G401 (cell line): ENCODE measurements around the gene NT5DC3. TPM values are rescaled to one million over a fixed set of nuclear protein-coding genes. Genes with fewer than 3 reads are reported as not detected.

Experiments used
- DNase-seq: peaks from one replicate; pipeline ENCODE4 v3.0.0-alpha.2; 2015; ENCODE audit warnings: low spot score
- in situ Hi-C: cut with HindIII; loops from 2 replicates; pipeline ENCODE4 v1.10.0; 2016; ENCODE audit warnings: low sequenced_read_pairs, mixed read lengths
- total RNA-seq: library from RNA; depleted of rRNA; stranded (reverse); fragments of >200 nt; shearing (Covaris generic); gene quantifications from 2 replicates; pipeline ENCODE4 v1.2.3, GENCODE V29; 2014; rRNA removed

The NT5DC3 gene
- total RNA-seq, 1 experiment from 2014 or later, result 7.6 TPM

DNA sequence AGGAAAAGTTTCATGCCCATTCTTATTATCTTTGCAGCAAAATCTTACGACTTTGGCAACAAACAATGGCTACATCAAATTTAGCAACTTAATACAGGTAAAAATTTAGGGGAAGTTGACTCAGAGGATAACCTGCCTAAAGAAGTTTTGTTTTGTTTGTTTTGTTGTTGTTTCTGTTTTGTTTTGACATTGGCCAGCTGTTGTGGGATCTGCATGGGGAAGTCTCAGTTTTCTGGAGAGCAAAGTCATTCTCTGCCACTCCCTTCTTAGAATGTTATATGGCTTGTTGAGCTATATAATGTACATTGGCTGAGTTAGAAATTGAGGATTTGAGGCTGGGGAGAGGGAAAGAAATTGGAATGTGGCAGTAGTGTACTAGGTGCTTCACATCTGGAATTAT is 109.5 kb downstream of the NT5DC3 start:
- in situ Hi-C loops, result no loop called here
- no peak for DNase-seq

DNA sequence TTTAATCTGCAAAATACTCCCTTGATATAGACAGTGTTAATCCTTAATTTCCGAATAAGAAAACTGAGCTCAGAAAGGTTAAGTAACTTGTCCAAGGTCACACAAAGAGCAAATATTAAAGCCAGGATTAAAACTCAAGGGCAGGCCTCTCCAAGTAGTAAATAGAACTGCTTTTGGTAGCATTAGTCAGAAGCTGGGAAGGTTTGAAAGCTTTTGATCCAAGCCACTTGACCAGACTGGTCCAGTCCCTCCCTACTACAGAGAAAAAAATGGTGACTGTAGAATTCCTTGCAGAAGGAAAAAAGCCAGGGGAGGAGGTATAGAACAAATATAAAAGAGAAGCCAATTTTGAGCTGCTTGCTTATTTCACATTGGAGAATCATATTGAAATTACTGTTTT is 111.5 kb downstream of the NT5DC3 start:
- in situ Hi-C loops, result no loop called here
- no peak for DNase-seq

DNA sequence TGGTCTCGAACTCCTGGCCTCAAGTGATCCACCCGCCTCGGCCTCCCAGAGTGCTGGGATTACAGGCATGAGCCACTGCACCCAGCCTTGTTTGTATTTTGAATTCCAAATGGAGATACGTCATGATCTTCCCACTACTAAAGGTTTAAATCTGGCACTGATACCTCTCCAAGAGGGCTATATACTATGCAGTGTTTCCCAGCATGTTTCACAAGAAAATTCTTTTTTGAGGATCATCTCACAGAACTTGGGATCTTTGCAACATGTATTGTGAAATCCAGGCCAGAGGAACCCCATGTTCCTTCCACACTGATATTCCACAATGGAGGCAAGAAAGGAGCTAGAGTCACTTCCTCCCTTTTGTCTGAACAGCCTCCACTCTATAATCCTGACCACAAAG is 112.7 kb downstream of the NT5DC3 start:
- in situ Hi-C loops, result no loop called here
- no peak for DNase-seq

DNA sequence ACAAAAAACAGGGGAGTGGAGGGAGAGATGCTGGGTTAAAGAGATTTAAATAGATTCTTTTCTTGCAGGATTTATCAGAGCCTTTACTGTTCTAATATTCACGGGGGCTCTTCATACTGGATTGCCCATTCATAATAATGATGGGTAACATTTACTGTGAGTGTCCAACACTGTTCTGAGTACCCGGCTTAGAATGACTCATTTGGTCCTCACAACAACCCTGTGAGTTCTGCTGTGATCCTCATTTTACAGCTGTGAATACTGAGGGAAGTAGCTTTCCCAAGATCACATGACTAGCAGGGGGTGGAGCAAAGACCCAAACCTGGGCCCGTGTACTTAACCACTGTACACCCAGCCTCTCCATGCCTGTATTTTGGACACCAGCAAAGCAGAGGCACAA is 113.4 kb downstream of the NT5DC3 start:
- no peak for DNase-seq
- in situ Hi-C loops, result no loop called here

DNA sequence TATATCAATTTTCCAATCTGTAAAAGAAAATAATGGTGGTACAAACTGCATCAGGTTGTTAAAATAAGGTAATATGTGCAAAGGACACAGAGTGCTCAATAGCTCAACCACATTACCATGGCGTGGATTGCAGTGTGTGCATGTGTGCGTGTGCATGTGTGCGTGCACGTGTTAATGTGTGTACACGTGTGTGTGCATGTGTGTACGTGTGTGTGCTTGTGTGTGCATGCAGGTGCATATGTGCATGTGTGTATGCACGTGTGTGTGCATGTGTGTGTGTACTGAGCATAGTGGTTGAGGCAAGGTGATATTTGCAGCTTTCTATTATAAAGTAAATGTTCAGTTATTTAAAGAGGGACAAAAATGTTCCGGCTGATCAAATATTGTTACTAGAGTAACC is 115.6 kb downstream of the NT5DC3 start:
- in situ Hi-C loops, result no loop called here
- no peak for DNase-seq

Other genes with a start within 250 kb of the NT5DC3 start
- 308 and 400 TPM in 2 replicates for gene HSP90B1, start 89.2 kb upstream of the NT5DC3 start, total RNA-seq
- 30.8 and 47.5 TPM in 2 replicates for gene TDG, start 124.6 kb upstream of the NT5DC3 start, total RNA-seq
- gene GLT8D2, start 209.0 kb upstream of the NT5DC3 start, total RNA-seq, result 9.5 and 19.2 TPM in 2 replicates
- gene HCFC2, start 223.3 kb upstream of the NT5DC3 start, total RNA-seq, result 1.8 and 3.9 TPM in 2 replicates